ENCODE measurements around the gene PACSIN2. TPM values are rescaled to one million over a fixed set of nuclear protein-coding genes. Genes with fewer than 3 reads are reported as not detected.
"Not testable (repeated sequence)": the region's sequence is repeated elsewhere in the genome, so short reads cannot be mapped to it uniquely, and the experiment has no call there.

The PACSIN2 gene
- total and polyA plus RNA-seq, 8 donors: 45.1 to 109 (median 95.4) TPM

DNA sequence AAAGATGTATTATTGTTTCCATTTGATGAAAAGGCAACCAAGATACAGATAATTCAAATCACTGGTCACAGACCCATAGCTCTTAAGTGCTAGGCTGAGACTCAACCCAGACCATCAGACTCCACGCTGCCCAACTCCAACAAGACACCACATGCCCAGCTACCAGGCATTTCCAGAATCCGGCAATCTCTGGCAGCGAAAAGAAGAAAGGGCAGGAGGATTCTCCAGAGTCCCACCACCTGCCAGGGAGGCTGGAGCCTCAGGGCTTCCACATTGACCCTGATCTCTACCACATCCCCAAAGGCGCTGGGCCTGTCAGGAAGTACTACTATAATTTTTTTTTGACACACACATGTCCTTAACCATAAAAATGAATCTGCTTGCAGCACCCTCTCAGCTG is 96.4 kb downstream of the PACSIN2 start:
- WGBS, 2 donors: 92 to 93% methylated on average over 4 of the region's 4 CpGs
- peak in 1 of 6 donors; percentile 20 for DNase-seq

GRCh38 chr22:42917358-42917757 is 97.6 kb downstream of the PACSIN2 start:
- ATAC-seq; FAIRE-seq; H3K9me3 ChIP-seq; intact Hi-C loops (cut with DNase I); H3K36me3 ChIP-seq; H3K4me3 ChIP-seq; H3K27me3 ChIP-seq: not testable (repeated sequence)
- WGBS, 2 donors: 92 to 93% methylated on average over 6 of the region's 6 CpGs
- H3K4me1 ChIP-seq: peaks cover 43 to 75% (median 56%) of the 10 kb centered on the region in 3 donors
- DNase-seq: peak in 1 of 6 donors; percentile 1
- peak overlapping the region in 2 of 4 donors; percentile 35 to 63 for H3K27ac ChIP-seq

More for the DNA sequence above, 96.4 kb downstream of the PACSIN2 start:
- TF ChIP-seq CTCF (IDR thresholded peaks at IDR 0.05): no peak
- Histone ChIP-seq H3K4me3 (no peak overlapping the region), H3K36me3 (no peaks in the 10 kb centered on the region), H3K27ac (peak overlapping the region in 2 of 4 donors; percentile 1 to 23), H3K4me1 (peaks cover 50 to 81% (median 63%) of the 10 kb centered on the region in 3 donors), H3K27me3 (no peaks in the 10 kb centered on the region), H3K9me3 (no peaks in the 10 kb centered on the region)
- ATAC-seq (no peak), FAIRE-seq (no peak)
- intact Hi-C loops (cut with DNase I): no loop called here

DNA sequence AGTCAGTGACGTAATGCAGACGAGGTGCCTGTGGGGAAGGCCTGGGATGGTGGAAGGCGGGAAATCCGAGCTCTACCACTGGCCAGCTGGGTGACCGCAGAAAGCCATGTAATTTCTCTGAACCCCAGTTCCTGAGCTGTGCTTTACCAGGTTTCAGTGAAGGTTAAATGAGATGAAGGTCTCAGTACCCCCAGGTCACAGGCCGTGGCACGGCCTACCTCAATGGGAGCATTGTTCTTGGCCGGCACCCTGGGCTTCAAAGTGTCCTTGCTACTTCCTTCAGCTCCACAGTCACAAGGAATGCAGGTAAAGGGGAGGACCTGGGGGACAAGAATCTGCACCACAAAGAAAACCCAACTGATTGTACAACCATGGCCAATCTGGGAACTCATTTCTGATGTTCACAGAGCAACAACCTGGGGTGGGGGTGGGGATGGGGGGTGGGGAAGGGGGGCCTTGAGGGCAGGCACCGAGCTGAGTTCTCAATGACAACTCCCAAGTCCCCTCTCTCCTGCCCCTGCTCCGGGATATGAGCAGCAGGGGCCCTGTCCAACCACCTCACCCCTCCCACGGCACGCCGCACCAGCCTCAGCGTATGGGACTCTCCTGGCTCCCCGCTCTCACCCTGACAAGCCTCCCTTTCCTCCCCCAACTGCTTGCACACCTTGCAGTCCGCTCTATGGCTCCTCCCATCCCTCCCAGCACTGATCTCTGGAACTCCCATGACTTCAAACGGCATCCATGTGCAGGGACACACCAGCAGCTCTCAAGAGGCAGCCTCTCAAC is 98.8 kb downstream of the PACSIN2 start:
- FAIRE-seq (no peak), ATAC-seq (peak in 3 of 4 donors; percentile 25 to 71 (median 30)), DNase-seq (peak in 2 of 6 donors; percentile 46 to 68)
- no peaks in the 10 kb centered on the region for H3K27me3 ChIP-seq
- no peak for TF ChIP-seq CTCF (IDR thresholded peaks at IDR 0.05)
- no peak overlapping the region for H3K4me3 ChIP-seq
- H3K27ac ChIP-seq: peak overlapping the region in 3 of 4 donors; percentile 35 to 63 (median 48)
- H3K4me1 ChIP-seq: peaks cover 37 to 76% (median 53%) of the 10 kb centered on the region in 3 donors
- H3K36me3 ChIP-seq: no peaks in the 10 kb centered on the region
- intact Hi-C loops (cut with DNase I): no loop called here
- WGBS, 2 donors: 50 to 56% methylated on average over 17 of the region's 17 CpGs
- H3K9me3 ChIP-seq: no peaks in the 10 kb centered on the region

- FAIRE-seq: no peak
- TF ChIP-seq CTCF (IDR thresholded peaks at IDR 0.05): no peak
- H3K9me3 ChIP-seq: no peaks in the 10 kb centered on the region
- H3K27me3 ChIP-seq: no peaks in the 10 kb centered on the region
- no peaks in the 10 kb centered on the region for H3K36me3 ChIP-seq
- H3K4me3 ChIP-seq: no peak overlapping the region
- H3K27ac ChIP-seq: peak overlapping the region; percentile 40 to 58 (median 42)
- DNase-seq: peak in 3 of 6 donors; percentile 59 to 73 (median 59)
- intact Hi-C loops (cut with DNase I): no loop called here
- 59 to 61% methylated on average over 6 of the region's 6 CpGs for WGBS, 2 donors
- H3K4me1 ChIP-seq: peaks cover 37 to 61% (median 44%) of the 10 kb centered on the region in 3 donors
- peak; percentile 43 to 63 (median 54) for ATAC-seq
Measured at GRCh38 chr22:42914511-42915076, 100.4 kb downstream of the PACSIN2 start.

DNA sequence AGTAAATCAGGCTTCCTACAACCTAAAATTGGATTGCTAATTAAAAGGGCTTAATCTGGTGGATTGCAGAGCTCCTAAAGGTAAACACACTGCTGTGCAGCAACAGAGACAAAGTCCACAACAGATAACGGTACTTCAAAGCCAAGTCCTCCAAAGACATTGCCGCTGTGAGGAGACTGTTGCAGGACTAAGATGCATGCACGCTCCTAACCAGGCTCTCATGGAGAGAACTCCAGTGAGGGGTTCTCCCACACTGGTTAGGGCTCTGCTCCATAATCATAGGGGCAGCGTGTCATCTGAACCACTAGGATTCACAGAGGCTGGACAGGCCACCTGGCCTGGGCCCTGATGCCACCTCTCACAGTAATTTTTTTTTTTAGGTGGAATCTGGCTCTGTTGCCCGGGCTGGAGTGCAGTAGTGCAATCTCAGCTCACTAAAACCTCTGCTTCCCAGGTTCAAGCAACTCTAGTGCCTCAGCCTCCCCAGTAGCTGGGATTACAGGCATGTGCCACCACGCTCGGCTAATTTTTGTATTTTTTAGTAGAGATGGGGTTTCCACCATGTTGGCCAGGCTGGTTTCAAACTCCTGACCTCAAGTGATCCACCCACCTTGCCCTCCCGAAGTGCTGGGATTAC is 101.0 kb downstream of the PACSIN2 start:
- no peak for FAIRE-seq
- ATAC-seq: peak; percentile 18 to 52 (median 48)
- peaks cover 37 to 55% (median 38%) of the 10 kb centered on the region in 3 donors for H3K4me1 ChIP-seq
- peak in 1 of 6 donors; percentile 8 for DNase-seq
- no peak overlapping the region for H3K4me3 ChIP-seq
- intact Hi-C loops (cut with DNase I): no loop called here
- peak overlapping the region; percentile 40 to 58 (median 42) for H3K27ac ChIP-seq
- WGBS, 2 donors: 43 to 47% methylated on average over 8 of the region's 8 CpGs
- H3K27me3 ChIP-seq: no peaks in the 10 kb centered on the region
- H3K36me3 ChIP-seq: no peaks in the 10 kb centered on the region
- no peak for TF ChIP-seq CTCF (IDR thresholded peaks at IDR 0.05)
- H3K9me3 ChIP-seq: no peaks in the 10 kb centered on the region

Measured in pancreas (tissue), 10 donors.